K562 (cell line): Measurements from ENCODE around the gene SOX8. TPM values are rescaled to one million over a fixed set of nuclear protein-coding genes. Genes with fewer than 3 reads are reported as not detected.

Experiments used
- ATAC-seq: fragments of 200-7000 bp; cut with Tn5 transposase; 3 replicates; pipeline ENCODE4 v1.9.1; 2020; ENCODE audit warnings: moderate library complexity
- BruUV-seq: library from RNA; stranded (reverse); fragments of 400-500 nt; replicated peaks from 2 replicates; lab custom pipeline; 2021; lab: Mats Ljungman, UMichigan
- CTCF ChIA-PET: fragments of 300-600 bp; formaldehyde crosslinking; extraction: SDS; loops from one replicate; lab custom pipeline; 2021; ENCODE audit warnings: low intra/inter-chr PET ratio; lab: Yijun Ruan, JAX
- POLR2A ChIA-PET: fragments of 300-600, 350-650 bp; sonication (Branson Sonifier 250); formaldehyde crosslinking; extraction: SDS; loops from one replicate; lab custom pipeline; 2021; ENCODE audit warnings: antibody characterized with exemption, inconsistent platforms; lab: Yijun Ruan, JAX
- DNase-seq, 4 experiments: peaks; one replicate each; pipeline versions ENCODE4 v3.0.0 to v3.0.0-alpha.2; 2011 to 2018; ENCODE audit warnings: low spot score in 3 of 4, mixed read lengths in 3 of 4; ENCODE audit errors: extremely low read depth in 1 of 4
- FAIRE-seq: peaks from 2 replicates; lab custom pipeline; 2011; peaks lifted over from hg19 to GRCh38; lab: Jason Lieb, UNC
- H2AFZ ChIP-seq: 2 replicates; pipeline ENCODE4 v1.6.0; 2011; ENCODE audit warnings: low read depth, low read length, control low read depth, inconsistent platforms
- H3K27ac ChIP-seq: fragments of 200-600 bp; 3 replicates; pipeline ENCODE4 v1.8.0; 2011; ENCODE audit warnings: low read depth, mild to moderate bottlenecking, control low read depth, inconsistent platforms, low read length, moderate library complexity, mixed read lengths; ENCODE audit errors: extremely low read depth
- H3K27me3 ChIP-seq, 2 experiments: fragments of 300-600 bp in 1 of 2; 2 replicates in 1 of 2; 3 replicates in 1 of 2; pipeline versions ENCODE4 v1.6.0 to v1.8.0; 2011; ENCODE audit warnings: inconsistent platforms in 2 of 2, low read length in 2 of 2, mild to moderate bottlenecking in 1 of 2, mixed read lengths in 1 of 2, moderate library complexity in 1 of 2; ENCODE audit not compliant: control insufficient read depth in 2 of 2, insufficient read depth in 2 of 2
- H3K36me3 ChIP-seq: fragments of 300-600 bp; 3 replicates; pipeline ENCODE4 v1.8.0; 2011; ENCODE audit warnings: mild to moderate bottlenecking, low read length, inconsistent platforms; ENCODE audit not compliant: control insufficient read depth, insufficient read depth
- H3K4me1 ChIP-seq, 2 experiments: fragments of 200-600 bp in 1 of 2; replicated peaks in 1 of 2; 2 replicates in 1 of 2; 3 replicates in 1 of 2; pipeline versions ENCODE4 v1.5.1 to v1.8.0; 2011; ENCODE audit warnings: inconsistent platforms in 2 of 2, low read length in 2 of 2, mild to moderate bottlenecking in 1 of 2, mixed read lengths in 1 of 2, moderate library complexity in 1 of 2; ENCODE audit not compliant: control insufficient read depth in 2 of 2, insufficient read depth in 2 of 2
- H3K4me2 ChIP-seq: 2 replicates; pipeline ENCODE4 v1.6.1; 2011; ENCODE audit warnings: low read length, control low read depth, inconsistent platforms, mixed read lengths; ENCODE audit not compliant: insufficient read depth
- H3K4me3 ChIP-seq: fragments of 200-600 bp; sonication (generic), shearing (Covaris generic); 2 replicates; pipeline ENCODE4 v1.5.1; 2016; ENCODE audit warnings: control low read depth, inconsistent platforms
- H3K79me2 ChIP-seq: fragments of 200-600 bp; 3 replicates; pipeline ENCODE4 v1.8.0; 2011; ENCODE audit warnings: low read length, inconsistent platforms; ENCODE audit not compliant: control insufficient read depth, insufficient read depth
- H3K9ac ChIP-seq, 2 experiments: 2 replicates each; pipeline versions ENCODE4 v1.6.0 to v1.6.1; 2011; ENCODE audit warnings: low read depth in 2 of 2, low read length in 2 of 2, control low read depth in 1 of 2, inconsistent platforms in 1 of 2, mild to moderate bottlenecking in 1 of 2, mixed read lengths in 1 of 2; ENCODE audit not compliant: insufficient read depth in 1 of 2
- H3K9me1 ChIP-seq: one replicate; pipeline ENCODE4 v1.6.0; 2011; ENCODE audit warnings: inconsistent platforms, mild to moderate bottlenecking, low read length, moderate library complexity; ENCODE audit not compliant: control insufficient read depth, insufficient read depth
- H3K9me3 ChIP-seq: replicated peaks from 2 replicates; pipeline ENCODE4 v1.5.1; 2011; ENCODE audit warnings: low read depth, low read length, inconsistent platforms; ENCODE audit not compliant: control insufficient read depth, insufficient read depth
- H4K20me1 ChIP-seq: replicated peaks from 2 replicates; pipeline ENCODE4 v1.6.1; 2011; ENCODE audit warnings: low read length, inconsistent platforms, mixed read lengths; ENCODE audit not compliant: control insufficient read depth, insufficient read depth
- BCL6 ChIP-seq: fragments of 250-450 bp; sonication (Bioruptor Pico); IDR thresholded peaks from 2 replicates; pipeline ENCODE4 v1.4.0; 2020
- CEBPG ChIP-seq, 3 experiments: fragments of 200-800 bp in 1 of 3; sonication (Bioruptor generic) in 1 of 3; sonication (generic) in 1 of 3; formaldehyde crosslinking in 1 of 3; IDR thresholded peaks in 2 of 3; conservative IDR thresholded peaks in 1 of 3; 2 replicates each; pipeline versions ENCODE4 v1.6.1 to v1.8.0; 2016 to 2022; ENCODE audit warnings: missing compliant biosample characterization in 2 of 3, missing genetic modification characterization in 2 of 3, mild to moderate bottlenecking in 1 of 3, missing genetic modification reagents in 1 of 3
- NFIC ChIP-seq: fragments of 450-650 bp; IDR thresholded peaks from 2 replicates; pipeline ENCODE4 v1.6.1; 2017; ENCODE audit warnings: mild to moderate bottlenecking, inconsistent platforms
- XRCC3 ChIP-seq: fragments of 450-650 bp; IDR thresholded peaks from 2 replicates; pipeline ENCODE4 v1.6.1; 2017; ENCODE audit warnings: mild to moderate bottlenecking, moderate library complexity
- ZNF511 ChIP-seq: sonication (generic); formaldehyde crosslinking; IDR thresholded peaks from 2 replicates; pipeline ENCODE4 v1.8.0; 2022; ENCODE audit warnings: mild to moderate bottlenecking, missing genetic modification reagents
- WGBS: fragments of 100-300 bp; shearing (Covaris generic); methylation state at CpG from one replicate; pipeline ENCODE4 v1.1.6; 2016; ENCODE audit warnings: low coverage, mixed read lengths; ENCODE audit not compliant: insufficient coverage; ENCODE audit errors: missing lambda C conversion rate; 5-methylcytosine and 5-hydroxymethylcytosine counted together
- in situ Hi-C: fragments of 300-500 bp; cut with MboI; formaldehyde crosslinking; loops from 4 replicates; pipeline ENCODE4 v1.15.0; 2018; ENCODE audit warnings: inconsistent platforms, mixed read lengths
- intact Hi-C: fragments of 100-400 bp; cut with micrococcal nuclease; formaldehyde crosslinking; loops from 2 replicates; pipeline ENCODE4 v1.14.2; 2022
- polyA plus RNA-seq, 8 experiments: library from polyadenylated mRNA; depleted of rRNA in 4 of 8; stranded (reverse) in 5 of 8; unstranded in 3 of 8; fragments of >200 nt; fragmentation: Nextera tagmentation in 2 of 8; fragmentation: Illumina TruSeq in 1 of 8; extraction: Ambion mirVana in 2 of 8; extraction: Trizol in 1 of 8; gene quantifications; 2 replicates each; pipeline versions ENCODE4 v1.2.1 to v1.2.3, GENCODE V29; 2011 to 2014; ENCODE audit warnings: inconsistent platforms in 1 of 8, missing spikeins in 1 of 8
- total RNA-seq, 7 experiments: library from RNA; depleted of rRNA in 6 of 7; stranded (reverse); fragments of >200 nt in 6 of 7; fragmentation: Illumina TruSeq in 2 of 7; extraction: Trizol in 2 of 7; gene quantifications; 2 replicates each; pipeline versions ENCODE4 v1.2.1 to v1.2.3, GENCODE V29; 2011 to 2021; ENCODE audit warnings: low replicate concordance in 1 of 7

The SOX8 gene
- total and polyA plus RNA-seq, 9 of the 15 experiments (the other 6 are each of a cell fraction or from before 2014, with no cell fraction given) = 0.07 to 0.15 (median 0.15) TPM; not detected in 6

GRCh38 chr16:986411-986810 lies 4.8 kb downstream of the SOX8 start (continued):
- TF ChIP-seq XRCC3 (no peak), ZNF511 (CRISPR knock-in tag) (no peak), BCL6 (CRISPR knock-in tag) (no peak)

GRCh38 chr16:986925-987582 lies 5.5 kb downstream of the SOX8 start:
- TF ChIP-seq NFIC (peak; percentile 77), CEBPG (CRISPR knock-in tag; IDR thresholded peaks at IDR 0.05) (no peak), CEBPG (tag; conservative IDR thresholded peaks at IDR 0.05 in 1 of 2, IDR thresholded peaks at IDR 0.05 in 1 of 2) (no peak)
- Histone ChIP-seq H3K9me1 (no peaks in the 10 kb centered on the region), H4K20me1 (peaks cover 19% of the 10 kb centered on the region; the same call in 1 of the 2 replicates), H3K9ac (no peak overlapping the region), H2AFZ (no peak overlapping the region), H3K36me3 (no peaks in the 10 kb centered on the region), H3K4me3 (no peak overlapping the region), H3K4me2 (no peak overlapping the region), H3K4me1 (peaks cover 0 to 67% of the 10 kb centered on the region in 2 experiments; a peak in 2 of 5 replicates), H3K79me2 (no peaks in the 10 kb centered on the region), H3K27me3 (peaks cover 23 to 92% of the 10 kb centered on the region in 2 experiments; a peak in 4 of 5 replicates), H3K9me3 (no peaks in the 10 kb centered on the region), H3K27ac (no peak overlapping the region)
- ATAC-seq (no peak), FAIRE-seq (no peak), DNase-seq (no peak)
- ChIA-PET POLR2A (interaction anchor here (0.6 to 0.8 kb wide), 2 partner anchors 9 to 25 kb away, joined by 3 read pairs; no protein-coding TSS in a partner anchor), CTCF (no interaction called here)
- WGBS = 19% methylated on average over 41 of the region's 44 CpGs
- BruUV-seq = no TSS peak
- intact Hi-C loops = no loop called here
- in situ Hi-C loops = no loop called here
